Superior temporal gyrus (tissue), 1 donor: ENCODE measurements around the gene MRPL49.
A peak's percentile ranks its signal among the peaks of the same experiment; 100 is the strongest.
"Not testable (repeated sequence)": the region's sequence is repeated elsewhere in the genome, so short reads cannot be mapped to it uniquely, and the experiment has no call there.

ENCODE experiments used
- DNase-seq: peaks from one replicate; pipeline ENCODE4 v3.0.0-alpha.2; 2016; ENCODE audit errors: extremely low spot score

Gene MRPL49

GRCh38 chr11:65132988-65133700, 11.0 kb downstream of the MRPL49 start:
- DNase-seq: no peak

DNA sequence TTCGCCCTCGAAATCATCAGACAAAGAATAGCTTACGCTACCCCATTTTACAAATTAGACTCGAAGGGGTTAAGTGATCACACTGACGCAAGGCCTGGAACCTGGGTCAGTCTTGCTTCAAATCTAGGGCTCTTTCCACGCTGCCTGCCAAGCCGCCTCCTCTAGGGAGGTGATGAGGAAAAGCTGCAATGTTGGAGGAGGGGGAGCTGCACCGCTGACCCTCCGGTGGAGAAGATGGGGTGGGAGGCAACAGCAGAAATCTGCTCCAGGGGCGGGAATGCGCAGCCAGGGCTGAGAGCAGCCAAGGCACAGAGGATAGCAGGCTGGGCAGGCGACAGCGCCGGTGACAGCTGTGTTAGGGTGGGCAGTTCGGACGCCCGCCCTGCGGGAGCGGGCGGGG, 11.6 kb downstream of the MRPL49 start:
- DNase-seq: no peak

DNA sequence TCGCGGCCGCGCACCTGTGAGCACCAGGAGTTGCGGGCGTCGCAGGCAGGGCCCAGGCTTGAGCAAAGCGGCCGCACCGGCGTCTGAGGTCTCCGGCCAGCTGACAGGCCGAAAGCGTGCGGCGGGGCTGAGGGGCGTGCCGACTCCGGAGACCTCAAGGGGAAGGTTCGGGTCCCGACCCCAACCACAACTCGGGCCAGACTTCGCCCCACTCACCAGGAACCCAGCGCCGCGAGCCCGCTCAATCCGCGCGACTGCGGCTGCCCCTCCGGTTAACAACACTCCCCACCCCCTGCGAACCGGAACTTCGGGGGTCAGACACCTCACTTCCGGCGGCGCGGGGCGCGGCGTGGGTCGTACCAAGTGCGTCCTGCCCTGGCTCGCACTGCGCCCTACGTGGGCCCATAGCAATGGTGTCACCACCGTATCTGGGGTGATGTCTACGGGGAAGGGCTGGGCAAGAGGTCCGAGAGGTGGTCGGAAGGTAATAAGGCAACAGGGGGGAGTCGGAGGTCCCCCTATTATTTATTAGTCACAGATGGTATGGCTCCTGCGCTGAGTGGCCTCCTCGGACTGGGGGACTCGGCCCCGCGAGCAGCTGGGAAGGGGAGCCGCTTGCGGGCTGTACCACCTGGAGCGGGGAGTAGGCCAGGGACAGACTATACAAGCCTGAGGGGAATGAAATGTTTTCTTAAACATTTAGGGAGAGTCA, 12.3 kb downstream of the MRPL49 start, which contains the start of gene SYVN1:
Gene SYVN1, minus strand, starts transcription at position 280 of the 712 bp plus-strand sequence. CDS start 918 bp downstream, outside the sequence.
- peak; percentile 93 for DNase-seq

- peak; percentile 94 for DNase-seq
These were observed 13.0 kb downstream of the MRPL49 start for GRCh38 chr11:65134952-65135632.

- DNase-seq: no peak
These were observed 13.6 kb downstream of the MRPL49 start for GRCh38 chr11:65135633-65136145.

GRCh38 chr11:65136515-65137096, 14.5 kb downstream of the MRPL49 start:
- no peak for DNase-seq

- DNase-seq: no peak
These were observed 19.9 kb downstream of the MRPL49 start for GRCh38 chr11:65141896-65142494.

GRCh38 chr11:65147352-65148075, 25.4 kb downstream of the MRPL49 start:
- DNase-seq: no peak

DNA sequence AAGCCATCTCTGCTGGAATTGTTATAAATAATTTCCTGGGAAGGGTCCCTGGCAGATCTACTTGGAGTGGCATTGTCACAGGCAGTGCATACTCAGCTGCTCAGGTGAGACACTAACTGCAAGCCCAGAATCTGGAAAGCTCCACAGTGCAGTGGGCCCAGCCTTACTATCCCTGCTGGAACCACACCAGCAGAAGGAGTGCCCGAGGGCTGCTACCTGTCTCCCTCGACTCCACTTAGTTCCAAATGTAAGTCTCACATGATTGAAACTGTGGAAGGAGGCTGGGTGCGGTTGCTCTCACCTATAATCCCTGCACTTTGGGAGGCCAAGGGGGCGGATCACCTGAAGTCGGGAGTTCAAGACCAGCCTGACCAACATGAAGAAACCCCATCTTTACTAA, 26.5 kb downstream of the MRPL49 start:
- no peak for DNase-seq

GRCh38 chr11:65150131-65150508, 28.0 kb downstream of the MRPL49 start:
- not testable (repeated sequence) for DNase-seq

DNA sequence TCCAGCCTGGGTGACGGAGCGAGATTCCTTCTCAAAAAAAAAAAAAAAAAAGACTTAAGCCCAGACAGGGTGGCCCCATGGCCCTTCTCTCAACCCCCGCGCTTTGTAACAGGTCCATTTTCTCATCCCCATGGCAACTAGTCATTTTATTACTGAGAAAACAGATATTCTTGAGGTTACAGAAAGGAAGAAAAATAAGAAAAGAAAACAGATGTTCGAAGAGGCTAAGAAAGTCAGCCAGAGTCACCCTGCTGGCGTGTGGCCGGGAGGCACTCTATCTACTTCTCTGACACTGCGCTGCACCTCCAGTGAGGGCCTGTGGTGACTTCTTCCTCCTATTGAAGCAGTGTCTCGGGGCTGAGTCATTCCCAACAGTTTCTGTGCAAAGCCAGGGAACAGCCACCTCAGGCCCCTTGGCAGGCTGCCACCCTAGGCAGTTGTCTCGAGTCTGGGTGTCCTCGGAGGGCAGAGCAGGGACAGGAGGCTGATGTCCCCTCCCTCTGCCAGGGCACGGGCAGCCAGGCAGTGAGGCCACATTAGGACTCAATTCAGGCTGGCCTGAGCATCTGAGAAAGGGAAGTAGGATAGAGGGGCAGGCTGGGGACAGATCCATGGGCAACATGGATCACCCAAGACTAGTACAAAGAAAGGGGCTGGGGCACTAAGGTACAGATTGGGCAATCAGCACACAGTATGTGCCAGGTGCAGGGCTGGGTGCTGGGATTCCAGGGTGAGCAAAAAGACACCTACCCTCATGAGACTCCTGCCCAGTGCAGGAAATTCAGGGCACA, 28.6 kb downstream of the MRPL49 start:
- DNase-seq: peak; percentile 16

- no peak for DNase-seq
These were observed 29.3 kb downstream of the MRPL49 start for GRCh38 chr11:65151331-65151899.

DNA sequence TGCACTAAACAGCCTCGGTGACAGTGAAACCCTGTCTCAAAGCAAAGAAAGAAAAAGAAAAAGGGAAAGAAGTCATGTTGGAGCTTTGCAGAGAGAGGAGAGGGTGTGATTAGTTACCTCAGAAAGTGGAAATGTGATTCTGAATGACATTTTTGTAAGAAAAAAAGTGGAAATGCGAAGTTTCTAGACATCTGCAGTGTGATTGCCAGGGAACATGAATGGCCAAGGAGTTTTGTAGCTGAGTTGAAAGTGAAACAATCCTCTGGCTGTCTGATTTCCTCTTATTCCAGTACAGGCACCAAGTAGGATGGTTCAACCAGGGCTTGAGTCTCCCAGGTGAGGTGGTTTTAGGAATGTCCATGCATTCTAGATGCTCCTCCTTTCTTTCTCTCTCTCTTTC, 30.0 kb downstream of the MRPL49 start:
- DNase-seq: no peak

GRCh38 chr11:65156256-65156655, 34.1 kb downstream of the MRPL49 start:
- no peak for DNase-seq

- no peak for DNase-seq
These were observed 34.8 kb downstream of the MRPL49 start for GRCh38 chr11:65156926-65157325.

- no peak for DNase-seq
These were observed 35.2 kb downstream of the MRPL49 start for GRCh38 chr11:65157336-65157735.

DNA sequence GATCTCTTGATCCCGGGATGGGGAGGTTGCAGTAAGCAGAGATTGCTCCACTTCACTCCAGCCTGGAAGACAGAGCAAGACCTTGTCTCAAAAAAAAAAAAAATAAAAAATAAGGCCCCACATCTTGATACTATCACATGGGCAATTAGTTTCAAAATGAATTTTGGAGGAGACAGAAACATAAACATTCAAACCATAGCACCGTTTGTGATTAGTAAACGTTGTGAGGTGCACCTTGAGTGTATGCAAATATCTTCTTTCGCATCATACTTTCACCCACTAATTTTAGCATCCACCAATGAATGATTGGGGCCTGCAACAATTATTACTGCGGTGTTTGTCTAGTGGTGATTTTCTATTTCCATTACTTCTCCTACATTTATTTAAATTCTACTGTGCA, 36.9 kb downstream of the MRPL49 start:
- no peak for DNase-seq

DNA sequence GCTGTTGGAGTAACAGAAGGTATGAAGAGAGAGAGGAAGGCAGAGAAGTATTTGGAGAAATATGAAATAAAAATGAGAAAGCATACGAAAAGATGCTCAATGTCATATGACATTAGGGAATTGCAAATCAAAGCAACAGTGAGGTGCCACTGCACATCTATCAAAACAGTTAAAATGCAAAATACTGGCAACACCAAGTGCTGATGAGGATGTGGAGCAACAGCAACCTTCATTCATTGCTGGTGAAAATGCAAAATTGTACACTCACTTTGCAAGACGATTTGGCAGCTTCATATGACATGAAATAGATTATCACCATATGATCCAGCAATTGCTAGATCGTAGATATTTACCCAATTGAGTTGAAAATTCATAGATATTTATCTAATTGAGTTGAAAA, 38.5 kb downstream of the MRPL49 start:
- DNase-seq: no peak

- DNase-seq: no peak
These were observed 41.6 kb downstream of the MRPL49 start for GRCh38 chr11:65163684-65164083.
